GM18867 (cell line): Measurements from ENCODE around the gene STXBP3.

Experiments
- ATAC-seq: cut with Tn5 transposase; IDR thresholded peaks from one replicate; pipeline ENCODE4 v1.9.1; 2021; ENCODE audit warnings: mild to moderate bottlenecking, moderate library complexity; ENCODE audit not compliant: unreplicated experiment

STXBP3 gene

GRCh38 chr1:108842525-108843181 is 96.2 kb downstream of the STXBP3 start:
- no peak for ATAC-seq

GRCh38 chr1:108843390-108844137 is 97.1 kb downstream of the STXBP3 start:
- ATAC-seq = no peak

- no peak for ATAC-seq
Observed at GRCh38 chr1:108845446-108845845, 99.0 kb downstream of the STXBP3 start.

GRCh38 chr1:108845991-108846390 is 99.5 kb downstream of the STXBP3 start:
- no peak for ATAC-seq

GRCh38 chr1:108847494-108847893 is 101.0 kb downstream of the STXBP3 start:
- ATAC-seq = no peak

- no peak for ATAC-seq
Observed at GRCh38 chr1:108848806-108849205, 102.3 kb downstream of the STXBP3 start.

- no peak for ATAC-seq
Observed at GRCh38 chr1:108850929-108851328, 104.5 kb downstream of the STXBP3 start.

GRCh38 chr1:108851567-108851966 is 105.1 kb downstream of the STXBP3 start:
- ATAC-seq = no peak

- no peak for ATAC-seq
Observed at GRCh38 chr1:108852221-108852975, 105.9 kb downstream of the STXBP3 start.

- no peak for ATAC-seq
Observed at GRCh38 chr1:108854221-108855019, 107.9 kb downstream of the STXBP3 start.

GRCh38 chr1:108856994-108857393 is 110.5 kb downstream of the STXBP3 start, which contains the start of gene AKNAD1:
Gene AKNAD1 (minus strand): TSS chr1:108857094. CDS start chr1:108852664, 4,430 bp downstream.
- ATAC-seq = no peak

- ATAC-seq = no peak
Observed at GRCh38 chr1:108858230-108858950, 111.9 kb downstream of the STXBP3 start.
